ENCODE data around the gene CACNA1H.
"Not testable (repeated sequence)": the region's sequence is repeated elsewhere in the genome, so short reads cannot be mapped to it uniquely, and the experiment has no call there.

DNA sequence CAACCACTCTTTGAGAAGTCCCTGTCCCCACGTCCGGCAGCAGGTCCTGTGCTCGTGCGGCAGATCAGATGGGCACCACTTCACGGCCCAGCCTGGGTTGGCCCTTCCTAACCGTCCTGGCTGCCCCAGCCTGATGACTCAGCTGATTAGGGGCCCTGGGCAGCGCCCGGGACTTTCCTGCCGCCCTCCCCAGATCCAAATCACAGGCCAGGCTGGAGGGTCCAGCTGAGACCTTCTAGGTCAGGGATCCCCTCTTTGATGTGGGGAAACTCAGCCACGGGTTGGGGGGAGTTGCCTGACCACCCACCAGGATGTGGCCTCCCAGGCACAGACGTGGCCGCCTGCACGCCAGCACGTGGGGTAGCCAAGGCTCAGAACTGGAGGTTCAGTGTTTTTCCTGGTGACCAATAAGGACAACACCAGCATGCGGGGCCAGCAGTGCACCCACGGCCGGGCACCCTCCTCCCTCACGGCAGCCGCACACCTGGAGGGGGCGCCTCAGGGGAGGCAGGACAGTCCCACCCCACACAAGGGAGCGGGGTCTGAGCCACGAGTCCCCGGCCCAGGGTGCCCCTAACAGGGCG, 72.9 kb downstream of the CACNA1H start:
- TF ChIP-seq CTCF, EZH2, EZH2phosphoT487 (IDR thresholded peaks at IDR 0.05): not testable (repeated sequence)
